Breast epithelium (tissue), 4 donors: ENCODE results near the gene HOXA5. TPM values are rescaled to one million over a fixed set of nuclear protein-coding genes. Genes with fewer than 3 reads are reported as not detected.
A peak's percentile ranks its signal among the peaks of the same experiment; 100 is the strongest.

Source experiments
- DNase-seq, 2 donors: peaks; one replicate each; pipeline ENCODE4 v3.0.0-alpha.2; 2019; ENCODE audit warnings: low spot score in 2 of 2
- H3K27ac ChIP-seq, 2 donors: fragments of 200-600 bp; sonication (generic) in 1 of 2; one replicate each; pipeline ENCODE4 v1.5.1; 2016 to 2019; ENCODE audit warnings: mild to moderate bottlenecking in 1 of 2
- H3K27me3 ChIP-seq, 2 donors: fragments of 200-600 bp; sonication (generic) in 1 of 2; one replicate each; pipeline versions ENCODE4 v1.5.1 to v1.6.0; 2017 to 2019; ENCODE audit warnings: control low read depth in 1 of 2, mild to moderate bottlenecking in 1 of 2
- H3K36me3 ChIP-seq: fragments of 200-600 bp; one replicate; pipeline ENCODE4 v1.5.1; 2019
- H3K4me1 ChIP-seq, 2 donors: fragments of 200-600 bp; sonication (generic); one replicate each; pipeline ENCODE4 v1.5.1; 2016 to 2019; ENCODE audit warnings: control low read depth in 1 of 2
- H3K4me3 ChIP-seq, 3 donors: fragments of 200-600 bp; sonication (generic); 1 replicate in 2 of 3; 2 replicates in 1 of 3; pipeline ENCODE4 v1.5.1; 2016 to 2019; ENCODE audit warnings: mild to moderate bottlenecking in 3 of 3, moderate library complexity in 2 of 3
- H3K9me3 ChIP-seq, 2 donors: fragments of 200-600 bp; sonication (generic) in 1 of 2; one replicate each; pipeline ENCODE4 v1.5.1; 2016 to 2019; ENCODE audit warnings: control low read depth in 1 of 2
- CTCF ChIP-seq, 3 donors: fragments of 450-650 bp; IDR thresholded peaks; one replicate each; pipeline ENCODE4 v1.5.1; 2016 to 2017; ENCODE audit warnings: antibody characterized with exemption in 3 of 3, mild to moderate bottlenecking in 3 of 3, moderate library complexity in 3 of 3
- POLR2A ChIP-seq: fragments of 450-650 bp; IDR thresholded peaks from one replicate; pipeline ENCODE4 v1.6.1; 2016; ENCODE audit warnings: antibody characterized with exemption, mild to moderate bottlenecking, moderate library complexity
- POLR2AphosphoS5 ChIP-seq, 3 donors: sonication (generic); formaldehyde crosslinking; IDR thresholded peaks; one replicate each; pipeline ENCODE4 v1.6.1; 2017; ENCODE audit warnings: antibody characterized with exemption in 3 of 3
- intact Hi-C: fragments of 100-400 bp; cut with DNase I; formaldehyde crosslinking; loops from one replicate; pipeline ENCODE4 v1.15.1; 2023; ENCODE audit warnings: low total_unique reads
- total RNA-seq, 3 donors: library from RNA; depleted of rRNA; stranded (reverse); fragments of >200 nt; gene quantifications; one replicate each; pipeline ENCODE4 v1.1.0, GENCODE V29; 2016

HOXA5 gene
- total RNA-seq, 3 donors from 2014 or later: 11.5 to 48.7 (median 22.6) TPM

GRCh38 chr7:27150568-27151340 is 7.3 kb upstream of the HOXA5 start:
- intact Hi-C loops: loop anchor here (10.0 kb wide), 1 partner anchor 946 kb away; the partner anchor contains the start of genes CBX3 and HNRNPA2B1
- DNase-seq: peak; percentile 72 to 73

GRCh38 chr7:27149842-27150567 is 6.5 kb upstream of the HOXA5 start:
- peak overlapping the region; percentile 95 to 96 for H3K27ac ChIP-seq
- TF ChIP-seq POLR2AphosphoS5 (IDR thresholded peaks at IDR 0.05) (no peak), CTCF (IDR thresholded peaks at IDR 0.05) (no peak), POLR2A (no peak)
- H3K36me3 ChIP-seq: no peaks in the 10 kb centered on the region
- H3K4me3 ChIP-seq: peak overlapping the region; percentile 68 to 80 (median 75)
- intact Hi-C loops: loop anchor here (5.0 to 10.0 kb wide), 3 partner anchors 527 to 945 kb away; partner anchors contain the start of genes CBX3 and HNRNPA2B1
- H3K9me3 ChIP-seq: no peaks in the 10 kb centered on the region
- peaks cover 4 to 47% of the 10 kb centered on the region in 2 donors for H3K27me3 ChIP-seq
- DNase-seq: peak; percentile 26 to 50
- H3K4me1 ChIP-seq: peaks cover 0 to 9% of the 10 kb centered on the region in 2 donors

More at GRCh38 chr7:27150568-27151340, 7.3 kb upstream of the HOXA5 start:
- Histone ChIP-seq H3K27me3 (peaks cover 4 to 51% of the 10 kb centered on the region in 2 donors), H3K4me1 (peaks cover 5 to 9% of the 10 kb centered on the region in 2 donors), H3K4me3 (peak overlapping the region; percentile 68 to 80 (median 75)), H3K9me3 (no peaks in the 10 kb centered on the region), H3K27ac (peak overlapping the region; percentile 95 to 96), H3K36me3 (no peaks in the 10 kb centered on the region)
- TF ChIP-seq CTCF (IDR thresholded peaks at IDR 0.05): peak; percentile 61 to 90 (median 64)
- TF ChIP-seq POLR2A: peak; percentile 73
- TF ChIP-seq POLR2AphosphoS5 (IDR thresholded peaks at IDR 0.05): peak; percentile 57 to 84 (median 83)

GRCh38 chr7:27148756-27149641 is 5.5 kb upstream of the HOXA5 start:
- Histone ChIP-seq H3K27me3 (peaks cover 4 to 41% of the 10 kb centered on the region in 2 donors), H3K4me1 (peaks cover 0 to 5% of the 10 kb centered on the region in 2 donors), H3K27ac (peak overlapping the region; percentile 95 to 96), H3K4me3 (peak overlapping the region; percentile 51 to 80 (median 75)), H3K36me3 (no peaks in the 10 kb centered on the region), H3K9me3 (no peaks in the 10 kb centered on the region)
- TF ChIP-seq POLR2AphosphoS5 (IDR thresholded peaks at IDR 0.05) (peak in 1 of 3 donors; percentile 20), CTCF (IDR thresholded peaks at IDR 0.05) (no peak)
- peak; percentile 17 to 42 for DNase-seq
- intact Hi-C loops: loop anchor here (5.0 kb wide), 2 partner anchors 528 to 777 kb away; no protein-coding TSS in a partner anchor

- intact Hi-C loops: loop anchor here (5.0 kb wide), 2 partner anchors 529 to 776 kb away; no protein-coding TSS in a partner anchor
- Histone ChIP-seq H3K9me3 (no peaks in the 10 kb centered on the region), H3K36me3 (no peaks in the 10 kb centered on the region), H3K27me3 (peaks cover 4 to 37% of the 10 kb centered on the region in 2 donors), H3K27ac (peak overlapping the region; percentile 95 to 96), H3K4me1 (peaks cover 0 to 9% of the 10 kb centered on the region in 2 donors), H3K4me3 (peak overlapping the region; percentile 51 to 80 (median 75))
- peak; percentile 41 to 77 for DNase-seq
- TF ChIP-seq CTCF (IDR thresholded peaks at IDR 0.05) (no peak), POLR2A (peak; percentile 41), POLR2AphosphoS5 (IDR thresholded peaks at IDR 0.05) (no peak)
These were observed 4.7 kb upstream of the HOXA5 start for GRCh38 chr7:27148031-27148755.
